Testis (tissue), 3 donors: ENCODE measurements around the gene CPSF4L. TPM values are rescaled to one million over a fixed set of nuclear protein-coding genes. Genes with fewer than 3 reads are reported as not detected.

Experiments used
- DNase-seq: peaks from one replicate; pipeline ENCODE4 v3.0.0-alpha.2; 2019
- H3K27ac ChIP-seq, 2 donors: fragments of 200-600 bp; sonication (generic); one replicate each; pipeline ENCODE4 v1.5.1; 2019
- H3K27me3 ChIP-seq: fragments of 200-600 bp; sonication (generic); one replicate; pipeline ENCODE4 v1.5.1; 2019
- H3K36me3 ChIP-seq: fragments of 200-600 bp; sonication (generic); one replicate; pipeline ENCODE4 v1.5.1; 2017; ENCODE audit warnings: low read depth; ENCODE audit errors: missing control alignments
- H3K4me1 ChIP-seq: fragments of 200-600 bp; sonication (generic); one replicate; pipeline ENCODE4 v1.5.1; 2019
- H3K4me3 ChIP-seq, 2 donors: fragments of 200-600 bp; sonication (generic); one replicate each; pipeline ENCODE4 v1.5.1; 2017 to 2019
- H3K9me3 ChIP-seq: fragments of 200-600 bp; sonication (generic); one replicate; pipeline ENCODE4 v1.5.1; 2017
- POLR2A ChIP-seq: fragments of 450-650 bp; IDR thresholded peaks from one replicate; pipeline ENCODE4 v1.6.1; 2017; ENCODE audit warnings: antibody characterized with exemption, mild to moderate bottlenecking, moderate library complexity
- WGBS, 2 donors: methylation state at CpG; one replicate each; pipeline ENCODE4 v1.1.5; 2018; 5-methylcytosine and 5-hydroxymethylcytosine counted together
- intact Hi-C: fragments of 100-400 bp; cut with DNase I; formaldehyde crosslinking; loops from one replicate; pipeline ENCODE4 v1.15.1; 2023; ENCODE audit warnings: low total_unique reads
- polyA plus RNA-seq: library from polyadenylated mRNA; stranded (reverse); fragments of 350-450 nt; fragmentation: Illumina TruSeq; extraction: RNeasy Lipid Tissue Mini Kit (QIAGEN cat#74804); gene quantifications from one replicate; pipeline ENCODE4 v1.2.3, GENCODE V29; 2014; ENCODE audit warnings: low read depth, low replicate concordance; ENCODE audit not compliant: insufficient read depth
- total RNA-seq, 2 donors: library from RNA; depleted of rRNA; stranded (reverse); fragments of >200 nt; gene quantifications; one replicate each; pipeline ENCODE4 v1.2.3, GENCODE V29; 2016
- TF ChIP-seq, protein P1 (sequence below), 3 experiments: fragments of 450-650 bp in 2 of 3; fragments of 200-600 bp in 1 of 3; sonication (generic) in 1 of 3; IDR thresholded peaks; one replicate each; pipeline ENCODE4 v1.5.1; 2016 to 2019; ENCODE audit warnings: antibody characterized with exemption in 3 of 3, mild to moderate bottlenecking in 2 of 3, moderate library complexity in 1 of 3

Gene CPSF4L
- total and polyA plus RNA-seq, 3 donors from 2014 or later: 0.79 to 0.94 TPM; not detected in 1

- Histone ChIP-seq H3K9me3 (no peaks in the 10 kb centered on the region), H3K4me1 (no peaks in the 10 kb centered on the region), H3K4me3 (no peak overlapping the region), H3K27ac (no peak overlapping the region), H3K36me3 (no peaks in the 10 kb centered on the region), H3K27me3 (no peaks in the 10 kb centered on the region)
- no peak for DNase-seq
- intact Hi-C loops: no loop called here
- TF ChIP-seq, protein P1, sequence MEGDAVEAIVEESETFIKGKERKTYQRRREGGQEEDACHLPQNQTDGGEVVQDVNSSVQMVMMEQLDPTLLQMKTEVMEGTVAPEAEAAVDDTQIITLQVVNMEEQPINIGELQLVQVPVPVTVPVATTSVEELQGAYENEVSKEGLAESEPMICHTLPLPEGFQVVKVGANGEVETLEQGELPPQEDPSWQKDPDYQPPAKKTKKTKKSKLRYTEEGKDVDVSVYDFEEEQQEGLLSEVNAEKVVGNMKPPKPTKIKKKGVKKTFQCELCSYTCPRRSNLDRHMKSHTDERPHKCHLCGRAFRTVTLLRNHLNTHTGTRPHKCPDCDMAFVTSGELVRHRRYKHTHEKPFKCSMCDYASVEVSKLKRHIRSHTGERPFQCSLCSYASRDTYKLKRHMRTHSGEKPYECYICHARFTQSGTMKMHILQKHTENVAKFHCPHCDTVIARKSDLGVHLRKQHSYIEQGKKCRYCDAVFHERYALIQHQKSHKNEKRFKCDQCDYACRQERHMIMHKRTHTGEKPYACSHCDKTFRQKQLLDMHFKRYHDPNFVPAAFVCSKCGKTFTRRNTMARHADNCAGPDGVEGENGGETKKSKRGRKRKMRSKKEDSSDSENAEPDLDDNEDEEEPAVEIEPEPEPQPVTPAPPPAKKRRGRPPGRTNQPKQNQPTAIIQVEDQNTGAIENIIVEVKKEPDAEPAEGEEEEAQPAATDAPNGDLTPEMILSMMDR (IDR thresholded peaks at IDR 0.05): no peak
- TF ChIP-seq POLR2A: no peak
- WGBS, 2 donors: 90 to 95% methylated on average over 15 to 16 of the region's 16 CpGs
These were observed 53.4 kb downstream of the CPSF4L start for GRCh38 chr17:73208139-73208827.

- Histone ChIP-seq H3K4me1 (peaks cover 9% of the 10 kb centered on the region), H3K9me3 (no peaks in the 10 kb centered on the region), H3K4me3 (no peak overlapping the region), H3K36me3 (no peaks in the 10 kb centered on the region), H3K27me3 (no peaks in the 10 kb centered on the region), H3K27ac (no peak overlapping the region)
- intact Hi-C loops: no loop called here
- 82 to 88% methylated on average over 10 of the region's 10 CpGs for WGBS, 2 donors
- DNase-seq: no peak
- no peak for TF ChIP-seq POLR2A
- TF ChIP-seq, protein P1 (IDR thresholded peaks at IDR 0.05): no peak
These were observed 56.2 kb downstream of the CPSF4L start for GRCh38 chr17:73205459-73205961.

DNA sequence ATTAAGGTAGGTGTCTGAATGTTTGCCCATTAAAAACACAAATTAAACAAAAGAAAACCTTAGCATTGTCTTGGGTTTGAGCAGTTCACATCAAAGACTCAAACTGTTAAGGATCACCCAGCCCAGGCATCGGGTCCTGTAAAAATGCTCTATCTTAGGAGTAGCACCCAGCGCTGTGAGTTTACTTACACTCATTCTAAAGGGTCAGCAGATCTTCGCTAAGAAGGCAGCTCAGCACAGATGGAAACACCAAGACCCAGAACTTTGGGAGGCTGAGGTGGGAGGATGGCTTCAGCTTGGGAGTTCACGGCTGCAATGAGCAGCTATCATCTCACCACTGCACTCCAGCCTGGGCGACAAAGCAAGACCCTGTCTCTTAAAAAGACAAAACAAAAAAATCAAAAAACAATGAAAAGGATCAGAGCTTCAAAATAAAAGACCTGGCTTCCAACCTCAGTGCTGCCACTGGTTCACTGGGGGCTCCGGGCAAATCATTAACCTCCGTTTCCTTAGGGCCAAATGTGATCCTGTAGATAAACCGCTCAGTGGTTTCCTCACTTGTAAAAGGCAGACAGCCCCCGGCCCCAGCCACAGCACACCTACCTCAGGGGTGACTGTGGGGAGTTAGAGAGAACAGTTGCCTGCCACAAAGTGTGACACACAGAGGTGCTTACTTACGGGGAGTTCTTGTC, 57.7 kb downstream of the CPSF4L start:
- intact Hi-C loops: no loop called here
- no peak overlapping the region for H3K4me3 ChIP-seq
- H3K27me3 ChIP-seq: no peaks in the 10 kb centered on the region
- H3K9me3 ChIP-seq: no peaks in the 10 kb centered on the region
- no peaks in the 10 kb centered on the region for H3K36me3 ChIP-seq
- peaks cover 9% of the 10 kb centered on the region for H3K4me1 ChIP-seq
- no peak overlapping the region for H3K27ac ChIP-seq
- WGBS, 2 donors: 78 to 82% methylated on average over 10 of the region's 10 CpGs
- DNase-seq: no peak
- TF ChIP-seq POLR2A: no peak
- TF ChIP-seq, protein P1 (IDR thresholded peaks at IDR 0.05): no peak

DNA sequence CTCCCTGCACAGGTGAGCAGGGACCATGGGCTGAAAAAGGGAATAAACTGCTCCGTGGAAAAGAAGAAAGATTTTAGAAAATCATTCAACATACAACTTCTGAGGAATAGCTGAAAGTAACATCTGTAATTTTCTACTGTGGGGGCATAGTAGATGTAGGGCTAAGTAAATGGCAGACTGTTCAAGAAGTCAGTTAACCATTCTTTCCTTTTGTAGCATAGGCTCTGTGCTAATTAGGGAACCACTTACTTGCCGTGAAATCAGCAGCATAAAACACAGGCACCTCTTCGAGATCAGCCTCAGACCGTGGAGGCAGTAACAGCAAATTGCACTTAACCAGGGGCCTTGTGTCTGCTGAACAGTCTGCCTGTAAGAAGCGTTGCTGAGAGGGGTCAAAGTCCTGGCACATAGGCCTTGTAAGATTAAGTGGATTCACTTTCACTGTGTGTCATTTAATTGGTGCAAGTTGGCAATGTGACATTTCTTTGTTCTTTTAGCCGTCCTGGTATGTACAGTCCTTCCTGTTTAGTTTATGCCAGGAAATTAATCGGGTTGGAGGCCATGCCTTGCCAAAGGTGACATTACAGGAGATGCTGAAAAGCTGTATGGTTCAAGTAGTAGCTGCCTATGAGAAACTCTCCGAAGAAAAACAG, 58.4 kb downstream of the CPSF4L start:
- H3K9me3 ChIP-seq: no peaks in the 10 kb centered on the region
- no peak for DNase-seq
- TF ChIP-seq, protein P1 (IDR thresholded peaks at IDR 0.05): no peak
- no peak for TF ChIP-seq POLR2A
- H3K27ac ChIP-seq: no peak overlapping the region
- no peak overlapping the region for H3K4me3 ChIP-seq
- H3K4me1 ChIP-seq: peaks cover 9% of the 10 kb centered on the region
- H3K36me3 ChIP-seq: no peaks in the 10 kb centered on the region
- 55 to 61% methylated on average over 8 of the region's 8 CpGs for whole genome bisulfite sequencing, 2 donors
- intact Hi-C loops: no loop called here
- no peaks in the 10 kb centered on the region for H3K27me3 ChIP-seq
